HTERT RPE-1 (cell line): ENCODE measurements around the gene KL.

Experiments used
- in situ Hi-C: fragments of 300-500 bp; cut with MboI; formaldehyde crosslinking; loops from 4 replicates; pipeline ENCODE4 v1.14.3; 2020; ENCODE audit warnings: low sequenced_read_pairs

Gene KL

GRCh38 chr13:33033986-33034385, 17.8 kb downstream of the KL start:
- in situ Hi-C loops = no loop called here

DNA sequence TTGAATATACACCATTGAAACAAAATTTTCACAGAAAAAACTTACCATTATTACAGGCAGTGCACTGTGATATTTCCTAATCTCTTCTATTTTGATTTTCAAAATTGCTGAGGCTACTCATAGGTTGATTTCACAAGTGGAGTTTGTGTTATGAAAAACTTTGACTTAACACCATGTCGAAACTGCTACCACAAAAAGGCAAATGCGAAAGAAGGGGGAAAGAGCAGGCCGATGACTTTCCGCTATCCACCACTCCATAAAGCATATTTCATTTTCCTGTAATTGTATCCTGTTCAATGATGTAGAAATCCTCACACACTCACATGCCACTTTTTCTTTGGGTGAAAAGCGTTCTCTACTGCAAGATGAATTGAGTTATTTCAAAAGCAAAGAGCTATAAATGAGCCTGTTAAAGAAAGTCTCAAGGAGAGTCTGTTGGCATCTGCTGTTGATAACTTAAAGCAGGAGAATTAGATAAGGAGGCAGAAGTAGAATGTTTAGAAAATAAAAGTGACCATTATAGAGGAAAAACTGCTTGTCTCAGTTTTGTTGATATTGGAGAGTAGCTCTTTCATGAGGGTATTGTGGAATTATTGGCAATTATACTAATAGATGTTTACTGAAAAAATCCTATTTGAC, 18.8 kb downstream of the KL start:
- in situ Hi-C loops = no loop called here

GRCh38 chr13:33037673-33038072, 21.4 kb downstream of the KL start:
- in situ Hi-C loops = no loop called here

- in situ Hi-C loops = no loop called here
These were observed 23.9 kb downstream of the KL start for GRCh38 chr13:33040090-33040489.

GRCh38 chr13:33045851-33046592, 29.8 kb downstream of the KL start:
- in situ Hi-C loops = no loop called here

DNA sequence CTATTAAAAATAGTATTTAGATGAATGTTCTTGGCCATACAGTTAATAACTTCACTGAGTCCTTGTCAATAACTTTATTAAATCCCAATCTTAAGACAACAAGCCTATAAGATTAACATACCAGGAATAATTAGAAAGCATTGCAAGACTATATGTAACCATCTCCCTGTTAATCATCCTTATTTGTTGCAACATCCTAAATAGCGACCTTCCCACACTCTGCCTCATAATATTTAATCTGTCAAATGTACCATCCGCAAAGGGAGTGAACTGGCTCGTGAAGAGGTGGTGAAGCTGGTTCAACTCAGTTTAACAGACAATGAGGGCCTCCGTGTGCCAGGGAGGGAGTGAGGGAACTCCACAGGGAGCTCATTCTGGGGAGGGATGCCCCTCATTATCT, 33.9 kb downstream of the KL start:
- in situ Hi-C loops = no loop called here

DNA sequence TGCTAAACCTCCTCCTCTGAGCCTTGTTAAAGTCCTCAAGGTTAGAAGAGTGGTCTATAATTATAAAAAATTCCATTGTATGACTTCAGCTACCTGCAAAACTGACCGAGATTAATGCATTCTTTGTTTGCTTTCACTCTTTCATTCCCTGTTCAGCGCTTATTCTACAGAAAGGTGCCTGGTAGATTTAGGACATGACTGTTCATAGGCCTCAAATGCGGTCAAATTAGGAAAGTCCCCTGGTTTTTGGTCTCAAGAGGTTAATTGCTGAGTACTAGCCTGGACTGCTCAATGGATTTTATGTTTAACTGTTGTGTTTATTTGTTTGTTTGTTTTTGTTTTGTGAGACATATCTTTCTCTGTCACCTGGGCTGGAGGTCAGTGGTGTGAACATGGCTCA, 35.4 kb downstream of the KL start:
- in situ Hi-C loops = no loop called here

DNA sequence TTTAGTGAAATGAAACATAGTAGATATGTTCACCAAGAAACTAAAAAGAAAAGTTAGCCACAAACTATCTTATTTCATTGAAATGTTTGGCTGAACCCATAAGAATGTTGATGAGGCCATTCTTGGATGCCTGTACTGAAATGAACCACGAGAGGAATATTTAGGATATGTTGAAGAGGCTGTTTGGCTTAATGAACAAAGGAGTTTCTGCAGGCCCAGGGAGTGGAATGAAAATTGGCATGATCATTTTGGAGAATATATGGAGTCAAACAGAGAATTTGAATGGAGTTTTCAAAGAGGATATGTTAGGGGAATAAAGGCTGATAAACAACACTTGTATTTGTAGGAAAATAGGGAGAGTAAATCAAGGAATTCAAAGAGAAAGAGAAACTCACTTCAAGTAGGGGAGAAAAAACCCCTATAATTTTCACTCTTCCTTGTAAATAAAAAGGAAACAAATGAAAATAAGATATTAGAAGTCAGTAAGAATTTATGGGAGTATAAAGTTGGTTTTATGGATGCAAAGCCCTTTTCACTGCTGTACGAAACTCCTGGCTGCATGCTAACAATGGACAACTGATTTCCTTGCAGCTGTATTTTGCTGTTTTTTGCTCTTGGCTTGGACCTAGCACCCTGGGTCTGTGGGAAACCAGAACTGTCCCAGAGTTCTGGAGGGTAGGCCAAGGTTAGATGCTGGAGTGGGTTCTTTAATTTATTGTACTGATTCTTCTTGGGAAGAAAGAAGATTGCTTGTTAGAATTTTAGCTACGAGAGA, 36.5 kb downstream of the KL start:
- in situ Hi-C loops = no loop called here

GRCh38 chr13:33053397-33054066, 37.3 kb downstream of the KL start:
- in situ Hi-C loops = no loop called here

GRCh38 chr13:33057019-33057780, 41.0 kb downstream of the KL start:
- in situ Hi-C loops = no loop called here

DNA sequence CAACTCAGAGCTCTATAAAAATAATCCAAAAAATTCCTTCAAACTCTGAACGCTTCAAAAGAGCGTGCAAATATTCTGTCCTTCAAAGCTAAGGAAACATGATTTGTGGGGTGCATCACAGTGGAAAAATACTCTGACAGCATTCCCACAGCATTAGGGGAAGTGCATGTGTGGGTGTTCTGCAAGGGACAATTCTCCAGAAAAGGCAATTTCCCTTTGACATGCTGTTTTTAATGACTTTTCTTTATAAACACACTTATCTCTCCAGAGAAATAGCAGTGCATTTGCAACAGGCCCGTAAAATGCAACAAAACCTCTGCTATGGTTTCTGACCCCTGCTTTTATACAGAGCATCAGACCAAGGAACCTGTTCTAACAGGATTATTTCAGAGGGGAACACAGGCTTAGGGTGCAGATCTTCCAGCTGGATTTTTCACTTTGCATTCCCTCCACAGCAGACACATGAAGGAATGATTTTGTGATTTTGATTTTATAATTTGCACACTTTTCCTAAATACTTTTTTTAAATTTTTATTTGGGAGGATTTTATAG, 42.6 kb downstream of the KL start:
- in situ Hi-C loops = no loop called here

- in situ Hi-C loops = no loop called here
These were observed 44.6 kb downstream of the KL start for GRCh38 chr13:33060815-33061214.

DNA sequence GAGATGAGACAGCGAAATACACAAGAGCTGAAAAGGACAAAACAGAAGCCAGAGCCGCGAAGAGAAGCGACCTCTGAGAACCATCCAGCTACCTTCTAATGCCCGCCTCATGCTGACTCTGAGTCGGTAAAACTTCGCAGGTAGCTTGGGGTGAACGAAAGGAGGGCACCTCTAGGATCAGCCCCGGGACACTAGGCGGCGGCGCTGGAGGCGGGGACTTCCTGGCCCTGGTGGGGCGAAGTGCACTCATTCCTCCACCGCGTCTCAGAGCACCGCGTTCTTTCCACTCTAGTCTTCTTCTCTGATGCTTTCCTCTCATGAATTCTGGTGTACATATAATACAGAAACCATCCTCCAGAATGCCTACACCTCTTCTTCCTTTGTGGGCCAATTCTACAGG, 50.1 kb downstream of the KL start:
- in situ Hi-C loops = no loop called here

GRCh38 chr13:33069365-33069764, 53.1 kb downstream of the KL start:
- in situ Hi-C loops = no loop called here

DNA sequence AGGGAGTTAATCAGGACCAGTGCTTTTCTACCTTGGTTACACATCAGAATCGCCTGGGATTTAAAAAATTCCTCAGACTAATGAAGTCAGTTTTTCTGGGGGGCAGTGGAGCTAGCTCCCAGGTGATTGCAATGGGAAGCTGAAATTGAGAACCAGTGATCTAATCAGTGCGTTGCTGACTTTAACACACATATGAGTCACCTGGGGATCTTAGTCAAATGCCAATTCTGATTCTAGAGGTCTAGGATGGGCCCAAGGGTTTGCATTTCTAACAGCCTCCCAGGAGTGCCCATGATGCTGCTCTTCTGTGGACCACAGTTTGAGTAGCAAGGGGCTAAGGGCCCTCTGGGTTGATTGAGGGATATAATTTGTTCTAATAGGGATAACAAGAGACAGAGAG, 54.5 kb downstream of the KL start:
- in situ Hi-C loops = no loop called here

- in situ Hi-C loops = no loop called here
These were observed 56.1 kb downstream of the KL start for GRCh38 chr13:33072282-33072681.

- in situ Hi-C loops = no loop called here
These were observed 56.5 kb downstream of the KL start for GRCh38 chr13:33072759-33073158.

- in situ Hi-C loops = no loop called here
These were observed 57.1 kb downstream of the KL start for GRCh38 chr13:33073338-33073737.

GRCh38 chr13:33076001-33076992, 60.1 kb downstream of the KL start:
- in situ Hi-C loops = no loop called here
